HCT116 (cell line): ENCODE data around the gene LSS. TPM values are rescaled to one million over a fixed set of nuclear protein-coding genes. Genes with fewer than 3 reads are reported as not detected.

Experiments
- ATAC-seq: fragments of 200-7000 bp; cut with Tn5 transposase; 2 replicates; pipeline ENCODE4 v1.9.1; 2020; ENCODE audit warnings: mild to moderate bottlenecking, moderate library complexity
- BruUV-seq: library from RNA; stranded (reverse); fragments of 400-500 nt; replicated peaks from 2 replicates; lab custom pipeline; 2021; lab: Mats Ljungman, UMichigan
- CTCF ChIA-PET: fragments of 300-600 bp; sonication (Branson Sonifier 250); formaldehyde crosslinking; loops from one replicate; lab custom pipeline; 2021; ENCODE audit warnings: antibody characterized with exemption; lab: Charles Lee
- POLR2A ChIA-PET: fragments of 300-600, 350-600 bp; sonication (Branson Sonifier 250); formaldehyde crosslinking; loops from one replicate; lab custom pipeline; 2021; ENCODE audit warnings: antibody characterized with exemption; lab: Charles Lee
- RAD21 ChIA-PET, 2 experiments: fragments of 300-600 bp; sonication (Branson Sonifier 250); formaldehyde crosslinking; loops; one replicate each; lab custom pipeline; 2023; ENCODE audit warnings: low total read pairs in 2 of 2; ENCODE audit not compliant: uncharacterized antibody in 2 of 2, unreplicated experiment in 2 of 2, low non-redundant PET in 1 of 2; lab: Charles Lee
- DNase-seq: peaks from one replicate; pipeline ENCODE4 v3.0.0-alpha.2; 2010; ENCODE audit warnings: low read depth, low spot score
- H2AFZ ChIP-seq: fragments of 200-600 bp; shearing (Covaris generic), sonication (generic); 2 replicates; pipeline ENCODE4 v1.6.1; 2017; ENCODE audit warnings: low read depth, mixed run types, mixed read lengths, antibody characterized with exemption, low read length; ENCODE audit not compliant: poor library complexity, severe bottlenecking
- H3K27ac ChIP-seq: 2 replicates; pipeline ENCODE4 v1.5.1; 2012; ENCODE audit warnings: low read depth, low read length
- H3K27me3 ChIP-seq: fragments of 200-600 bp; sonication (generic); 2 replicates; pipeline ENCODE4 v1.6.1; 2016; ENCODE audit warnings: mixed run types, low read length, mixed read lengths; ENCODE audit not compliant: insufficient read depth
- H3K36me3 ChIP-seq, 2 experiments: fragments of 200-500 bp in 1 of 2; fragments of 200-600 bp in 1 of 2; sonication (Bioruptor generic) in 1 of 2; sonication (generic) in 1 of 2; 2 replicates each; pipeline versions ENCODE4 v1.5.1 to v1.6.1; 2014 to 2016; ENCODE audit warnings: low read length in 2 of 2, inconsistent platforms in 1 of 2, mixed read lengths in 1 of 2, mixed run types in 1 of 2; ENCODE audit not compliant: insufficient read depth in 2 of 2, control insufficient read depth in 1 of 2
- H3K4me1 ChIP-seq, 2 experiments: fragments of 200-600 bp in 1 of 2; sonication (generic) in 1 of 2; 2 replicates each; pipeline versions ENCODE4 v1.5.1 to v1.6.1; 2012 to 2017; ENCODE audit warnings: low read length in 2 of 2, inconsistent platforms in 1 of 2, mild to moderate bottlenecking in 1 of 2, mixed read lengths in 1 of 2, mixed run types in 1 of 2, moderate library complexity in 1 of 2; ENCODE audit not compliant: insufficient read depth in 2 of 2, control insufficient read depth in 1 of 2
- H3K4me2 ChIP-seq: fragments of 200-600 bp; sonication (generic); 2 replicates; pipeline ENCODE4 v1.6.1; 2017; ENCODE audit warnings: mixed run types, low read length, mixed read lengths
- H3K4me3 ChIP-seq, 2 experiments: fragments of 200-600 bp in 1 of 2; sonication (generic) in 1 of 2; replicated peaks in 1 of 2; 2 replicates each; pipeline ENCODE4 v1.5.1; 2011 to 2016; ENCODE audit warnings: low read length in 2 of 2, control low read depth in 1 of 2, low read depth in 1 of 2, mild to moderate bottlenecking in 1 of 2, mixed read lengths in 1 of 2, mixed run types in 1 of 2
- H3K79me2 ChIP-seq: fragments of 200-600 bp; sonication (generic); 2 replicates; pipeline ENCODE4 v1.6.1; 2017; ENCODE audit warnings: mild to moderate bottlenecking, mixed run types, low read length, moderate library complexity, mixed read lengths; ENCODE audit not compliant: insufficient read depth
- H3K9ac ChIP-seq: fragments of 200-600 bp; sonication (generic); 2 replicates; pipeline ENCODE4 v1.6.1; 2016; ENCODE audit warnings: low read length, mixed read lengths
- H3K9me2 ChIP-seq: fragments of 200-600 bp; sonication (generic), shearing (Covaris generic); 2 replicates; pipeline ENCODE4 v1.6.1; 2017; ENCODE audit warnings: mixed run types, mild to moderate bottlenecking, moderate library complexity; ENCODE audit not compliant: insufficient read depth
- H3K9me3 ChIP-seq, 2 experiments: fragments of 200-500 bp in 1 of 2; fragments of 200-600 bp in 1 of 2; sonication (Bioruptor generic) in 1 of 2; sonication (generic) in 1 of 2; 2 replicates each; pipeline ENCODE4 v1.6.1; 2014 to 2017; ENCODE audit warnings: low read length in 2 of 2, mixed read lengths in 2 of 2, inconsistent platforms in 1 of 2, low read depth in 1 of 2, mild to moderate bottlenecking in 1 of 2, mixed run types in 1 of 2, moderate library complexity in 1 of 2; ENCODE audit not compliant: control insufficient read depth in 1 of 2, insufficient read depth in 1 of 2
- H4K20me1 ChIP-seq: fragments of 200-600 bp; sonication (generic), shearing (Covaris generic); 2 replicates; pipeline ENCODE4 v1.6.1; 2017; ENCODE audit warnings: mixed run types, mild to moderate bottlenecking, moderate library complexity; ENCODE audit not compliant: insufficient read depth
- CEBPB ChIP-seq: IDR thresholded peaks from 2 replicates; pipeline ENCODE4 v1.6.1; 2012; ENCODE audit warnings: low read depth
- EZH2 ChIP-seq: fragments of 200-600 bp; sonication (generic); IDR thresholded peaks from 2 replicates; pipeline ENCODE4 v1.6.1; 2017; ENCODE audit warnings: antibody characterized with exemption, mixed run types
- JUND ChIP-seq: IDR thresholded peaks from 2 replicates; pipeline ENCODE4 v1.6.1; 2012
- MAX ChIP-seq: IDR thresholded peaks from 2 replicates; pipeline ENCODE4 v1.6.1; 2012
- SIN3A ChIP-seq: IDR thresholded peaks from 2 replicates; pipeline ENCODE4 v1.6.1; 2012; ENCODE audit warnings: low read depth
- SRF ChIP-seq: IDR thresholded peaks from 2 replicates; pipeline ENCODE4 v1.6.1; 2012; ENCODE audit warnings: low read depth
- TCF7L2 ChIP-seq: IDR thresholded peaks from 2 replicates; pipeline ENCODE4 v1.7.0; 2011; ENCODE audit warnings: borderline replicate concordance, inconsistent platforms; ENCODE audit not compliant: insufficient read depth, insufficient read length; ENCODE audit errors: extremely low read depth
- YY1 ChIP-seq: IDR thresholded peaks from 2 replicates; pipeline ENCODE4 v1.6.1; 2011; ENCODE audit warnings: low read length, low read depth, moderate library complexity, mild to moderate bottlenecking; ENCODE audit not compliant: insufficient replicate concordance; ENCODE audit errors: extremely low read depth
- ZFX ChIP-seq: fragments of 450-650 bp; IDR thresholded peaks from 2 replicates; pipeline ENCODE4 v1.6.1; 2017
- intact Hi-C: fragments of 100-400 bp; cut with micrococcal nuclease; formaldehyde crosslinking; loops from 2 replicates; pipeline ENCODE4 v1.10.0; 2022
- total RNA-seq: library from RNA; stranded (reverse); gene quantifications from one replicate; pipeline ENCODE4 v1.2.1, GENCODE V29; 2021; ENCODE audit not compliant: unreplicated experiment
- TF ChIP-seq, protein P1 (sequence below): IDR thresholded peaks from 2 replicates; pipeline ENCODE4 v1.6.1; 2012; ENCODE audit warnings: low read depth

Gene LSS
- total RNA-seq, 1 experiment from 2014 or later: 44.7 TPM

GRCh38 chr21:46199436-46200373 is 28.9 kb downstream of the LSS start:
- Histone ChIP-seq H4K20me1 (no peaks in the 10 kb centered on the region), H3K27ac (no peak overlapping the region), H3K27me3 (no peaks in the 10 kb centered on the region), H3K4me2 (no peak overlapping the region), H2AFZ (no peak overlapping the region), H3K9ac (no peak overlapping the region), H3K79me2 (no peaks in the 10 kb centered on the region), H3K9me2 (no peaks in the 10 kb centered on the region), H3K4me3 (no peak overlapping the region), H3K36me3 (peaks cover 0 to 4% of the 10 kb centered on the region in 2 experiments; a peak in 3 of 4 replicates), H3K4me1 (no peaks in the 10 kb centered on the region), H3K9me3 (no peaks in the 10 kb centered on the region)
- CTCF ChIA-PET: no interaction called here
- ATAC-seq (no peak), DNase-seq (no peak)
- TF ChIP-seq EZH2 (no peak), ZFX (no peak), SIN3A (no peak), CEBPB (no peak), MAX (no peak), TCF7L2 (no peak), JUND (no peak), YY1 (no peak), SRF (no peak)
- TF ChIP-seq, protein P1, sequence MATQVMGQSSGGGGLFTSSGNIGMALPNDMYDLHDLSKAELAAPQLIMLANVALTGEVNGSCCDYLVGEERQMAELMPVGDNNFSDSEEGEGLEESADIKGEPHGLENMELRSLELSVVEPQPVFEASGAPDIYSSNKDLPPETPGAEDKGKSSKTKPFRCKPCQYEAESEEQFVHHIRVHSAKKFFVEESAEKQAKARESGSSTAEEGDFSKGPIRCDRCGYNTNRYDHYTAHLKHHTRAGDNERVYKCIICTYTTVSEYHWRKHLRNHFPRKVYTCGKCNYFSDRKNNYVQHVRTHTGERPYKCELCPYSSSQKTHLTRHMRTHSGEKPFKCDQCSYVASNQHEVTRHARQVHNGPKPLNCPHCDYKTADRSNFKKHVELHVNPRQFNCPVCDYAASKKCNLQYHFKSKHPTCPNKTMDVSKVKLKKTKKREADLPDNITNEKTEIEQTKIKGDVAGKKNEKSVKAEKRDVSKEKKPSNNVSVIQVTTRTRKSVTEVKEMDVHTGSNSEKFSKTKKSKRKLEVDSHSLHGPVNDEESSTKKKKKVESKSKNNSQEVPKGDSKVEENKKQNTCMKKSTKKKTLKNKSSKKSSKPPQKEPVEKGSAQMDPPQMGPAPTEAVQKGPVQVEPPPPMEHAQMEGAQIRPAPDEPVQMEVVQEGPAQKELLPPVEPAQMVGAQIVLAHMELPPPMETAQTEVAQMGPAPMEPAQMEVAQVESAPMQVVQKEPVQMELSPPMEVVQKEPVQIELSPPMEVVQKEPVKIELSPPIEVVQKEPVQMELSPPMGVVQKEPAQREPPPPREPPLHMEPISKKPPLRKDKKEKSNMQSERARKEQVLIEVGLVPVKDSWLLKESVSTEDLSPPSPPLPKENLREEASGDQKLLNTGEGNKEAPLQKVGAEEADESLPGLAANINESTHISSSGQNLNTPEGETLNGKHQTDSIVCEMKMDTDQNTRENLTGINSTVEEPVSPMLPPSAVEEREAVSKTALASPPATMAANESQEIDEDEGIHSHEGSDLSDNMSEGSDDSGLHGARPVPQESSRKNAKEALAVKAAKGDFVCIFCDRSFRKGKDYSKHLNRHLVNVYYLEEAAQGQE: no peak
- intact Hi-C loops: no loop called here
- BruUV-seq: no TSS peak
- POLR2A ChIA-PET: no interaction called here
- RAD21 ChIA-PET: no interaction called here
